Prostate gland (tissue), 2 donors: ENCODE measurements around the gene SRD5A2. TPM values are rescaled to one million over a fixed set of nuclear protein-coding genes. Genes with fewer than 3 reads are reported as not detected.

Source experiments
- DNase-seq: peaks from one replicate; pipeline ENCODE4 v3.0.0-alpha.2; 2019; ENCODE audit warnings: low spot score
- H3K27ac ChIP-seq, 2 donors: fragments of 200-600 bp; sonication (generic); 2 replicates each; pipeline ENCODE4 v1.5.1; 2017 to 2019
- H3K27me3 ChIP-seq: fragments of 200-600 bp; sonication (generic); replicated peaks from 2 replicates; pipeline ENCODE4 v1.5.1; 2019; ENCODE audit not compliant: insufficient read depth
- H3K36me3 ChIP-seq, 2 donors: fragments of 200-600 bp; sonication (generic); 1 replicate in 1 of 2; 2 replicates in 1 of 2; pipeline versions ENCODE4 v1.5.1 to v1.8.1; 2017 to 2019
- H3K4me1 ChIP-seq: fragments of 200-600 bp; sonication (generic); replicated peaks from 2 replicates; pipeline ENCODE4 v1.5.1; 2019
- H3K4me3 ChIP-seq, 2 donors: fragments of 200-600 bp; sonication (generic); 2 replicates each; pipeline ENCODE4 v1.5.1; 2017 to 2019
- H3K9me3 ChIP-seq: fragments of 200-600 bp; sonication (generic); 2 replicates; pipeline ENCODE4 v1.5.1; 2017
- CTCF ChIP-seq, 4 experiments: fragments of 200-600 bp in 2 of 4; fragments of 450-650 bp in 2 of 4; sonication (generic) in 2 of 4; IDR thresholded peaks; 1 replicate in 3 of 4; 2 replicates in 1 of 4; pipeline ENCODE4 v1.5.1; 2016 to 2019; ENCODE audit warnings: antibody characterized with exemption in 4 of 4, mild to moderate bottlenecking in 2 of 4, moderate library complexity in 2 of 4
- POLR2A ChIP-seq: fragments of 450-650 bp; IDR thresholded peaks from one replicate; pipeline ENCODE4 v1.6.1; 2016; ENCODE audit warnings: antibody characterized with exemption, mild to moderate bottlenecking
- POLR2AphosphoS5 ChIP-seq: sonication (generic); formaldehyde crosslinking; IDR thresholded peaks from one replicate; pipeline ENCODE4 v1.6.1; 2017; ENCODE audit warnings: antibody characterized with exemption
- WGBS: methylation state at CpG from one replicate; pipeline ENCODE4 v1.1.5; 2018; 5-methylcytosine and 5-hydroxymethylcytosine counted together
- intact Hi-C: fragments of 100-400 bp; cut with DNase I; formaldehyde crosslinking; loops from one replicate; pipeline ENCODE4 v1.14.2; 2022
- total RNA-seq, 2 donors: library from RNA; depleted of rRNA; stranded (reverse); fragments of >200 nt; gene quantifications; one replicate each; pipeline ENCODE4 v1.1.0, GENCODE V29; 2016

Gene SRD5A2
- total RNA-seq, 2 donors from 2014 or later: 5.0 to 8.5 TPM

- peak; percentile 34 for TF ChIP-seq POLR2AphosphoS5
- no peak for TF ChIP-seq CTCF (IDR thresholded peaks at IDR 0.05)
- intact Hi-C loops: loop anchor here (5.0 to 10.0 kb wide), 2 partner anchors 53 to 114 kb away; partner anchors contain the start of genes SRD5A2 and XDH
- WGBS: 64% methylated on average over 6 of the region's 6 CpGs
- Histone ChIP-seq H3K27me3 (no peaks in the 10 kb centered on the region), H3K27ac (no peak overlapping the region), H3K4me1 (no peaks in the 10 kb centered on the region), H3K36me3 (no peaks in the 10 kb centered on the region), H3K4me3 (no peak overlapping the region), H3K9me3 (no peaks in the 10 kb centered on the region)
- peak; percentile 14 for DNase-seq
Observed at GRCh38 chr2:31528823-31529222, 51.9 kb downstream of the SRD5A2 start.

- WGBS: 82% methylated on average over 15 of the region's 15 CpGs
- no peaks in the 10 kb centered on the region for H3K9me3 ChIP-seq
- intact Hi-C loops: loop anchor here (5.0 to 10.0 kb wide), 2 partner anchors 55 to 112 kb away; partner anchors contain the start of genes SRD5A2 and XDH
- TF ChIP-seq CTCF (IDR thresholded peaks at IDR 0.05): no peak
- no peak for TF ChIP-seq POLR2AphosphoS5
- TF ChIP-seq POLR2A: no peak
- DNase-seq: no peak
- peak overlapping the region in 1 of 2 donors; percentile 12 for H3K27ac ChIP-seq
- no peak overlapping the region for H3K4me3 ChIP-seq
- H3K27me3 ChIP-seq: no peaks in the 10 kb centered on the region
- H3K4me1 ChIP-seq: no peaks in the 10 kb centered on the region
- no peaks in the 10 kb centered on the region for H3K36me3 ChIP-seq
Observed at GRCh38 chr2:31526946-31527732, 53.6 kb downstream of the SRD5A2 start.

GRCh38 chr2:31525876-31526275 lies 54.9 kb downstream of the SRD5A2 start:
- no peaks in the 10 kb centered on the region for H3K36me3 ChIP-seq
- intact Hi-C loops: loop anchor here (5.0 to 10.0 kb wide), 2 partner anchors 56 to 111 kb away; partner anchors contain the start of genes SRD5A2 and XDH
- WGBS: 75% methylated on average over 5 of the region's 5 CpGs
- no peak for TF ChIP-seq POLR2A
- TF ChIP-seq POLR2AphosphoS5: no peak
- TF ChIP-seq CTCF (IDR thresholded peaks at IDR 0.05): no peak
- no peaks in the 10 kb centered on the region for H3K9me3 ChIP-seq
- H3K27ac ChIP-seq: no peak overlapping the region
- DNase-seq: no peak
- no peak overlapping the region for H3K4me3 ChIP-seq
- no peaks in the 10 kb centered on the region for H3K4me1 ChIP-seq
- no peaks in the 10 kb centered on the region for H3K27me3 ChIP-seq

GRCh38 chr2:31524592-31524991 lies 56.1 kb downstream of the SRD5A2 start:
- no peak for TF ChIP-seq POLR2A
- TF ChIP-seq POLR2AphosphoS5: no peak
- no peak for TF ChIP-seq CTCF (IDR thresholded peaks at IDR 0.05)
- Histone ChIP-seq H3K27me3 (no peaks in the 10 kb centered on the region), H3K36me3 (no peaks in the 10 kb centered on the region), H3K4me3 (no peak overlapping the region), H3K9me3 (no peaks in the 10 kb centered on the region), H3K4me1 (no peaks in the 10 kb centered on the region), H3K27ac (no peak overlapping the region)
- DNase-seq: no peak
- 83% methylated on average over 4 of the region's 4 CpGs for WGBS
- intact Hi-C loops: loop anchor here (5.0 to 10.0 kb wide), 2 partner anchors 110 to 287 kb away; partner anchors contain the start of gene XDH
